ENCODE data around the gene FMN1. TPM values are rescaled to one million over a fixed set of nuclear protein-coding genes. Genes with fewer than 3 reads are reported as not detected.

The FMN1 gene
- total and polyA plus RNA-seq, 7 donors: 0.21 to 20.0 (median 2.5) TPM

GRCh38 chr15:32866454-32867312 lies 327.8 kb downstream of the FMN1 start:
- no peak for ATAC-seq
- Histone ChIP-seq H3K4me1 (no peaks in the 10 kb centered on the region), H3K9me3 (no peaks in the 10 kb centered on the region), H3K27ac (no peak overlapping the region), H3K27me3 (ENCODE audit: insufficient read depth in 3 of 3, low read length in 2 of 3) (no peaks in the 10 kb centered on the region), H3K36me3 (ENCODE audit: insufficient read depth in 1 of 2, low read depth in 1 of 2) (no peaks in the 10 kb centered on the region), H3K4me3 (no peak overlapping the region)
- intact Hi-C loops (cut with DNase I): loop anchor here in 1 of 2 donors (10.0 kb wide), 1 partner anchor 118 kb away; no protein-coding TSS in a partner anchor
- DNase-seq: no peak
- WGBS, 3 donors: 77 to 86% (median 85%) methylated on average over 6 of the region's 6 CpGs
- TF ChIP-seq CTCF (IDR thresholded peaks at IDR 0.05): no peak

GRCh38 chr15:32864841-32865240 lies 329.7 kb downstream of the FMN1 start:
- 87 to 88% (median 87%) methylated on average over 3 of the region's 3 CpGs for WGBS, 3 donors
- no peaks in the 10 kb centered on the region for H3K9me3 ChIP-seq
- no peaks in the 10 kb centered on the region for H3K4me1 ChIP-seq
- no peaks in the 10 kb centered on the region for H3K36me3 ChIP-seq (ENCODE audit: insufficient read depth in 1 of 2, low read depth in 1 of 2)
- no peak overlapping the region for H3K4me3 ChIP-seq
- H3K27ac ChIP-seq: no peak overlapping the region
- no peaks in the 10 kb centered on the region for H3K27me3 ChIP-seq (ENCODE audit: insufficient read depth in 3 of 3, low read length in 2 of 3)
- no peak for ATAC-seq
- intact Hi-C loops (cut with DNase I): loop anchor here in 1 of 2 donors (10.0 kb wide), 1 partner anchor 120 kb away; no protein-coding TSS in a partner anchor
- no peak for TF ChIP-seq CTCF (IDR thresholded peaks at IDR 0.05)
- no peak for DNase-seq

- ATAC-seq: no peak
- 93 to 96% (median 96%) methylated on average over 1 of the region's 1 CpG for WGBS, 3 donors
Observed at GRCh38 chr15:32864051-32864450, 330.5 kb downstream of the FMN1 start.

GRCh38 chr15:32861761-32862160 lies 332.8 kb downstream of the FMN1 start:
- intact Hi-C loops (cut with DNase I): loop anchor here in 1 of 2 donors (10.0 kb wide), 1 partner anchor 123 kb away; no protein-coding TSS in a partner anchor
- Histone ChIP-seq H3K27me3 (ENCODE audit: insufficient read depth in 3 of 3, low read length in 2 of 3) (no peaks in the 10 kb centered on the region), H3K4me1 (no peaks in the 10 kb centered on the region), H3K36me3 (ENCODE audit: insufficient read depth in 1 of 2, low read depth in 1 of 2) (no peaks in the 10 kb centered on the region), H3K4me3 (peak overlapping the region; percentile 20), H3K9me3 (no peaks in the 10 kb centered on the region), H3K27ac (no peak overlapping the region)
- no peak for TF ChIP-seq CTCF (IDR thresholded peaks at IDR 0.05)
- ATAC-seq: peak in 3 of 4 donors; percentile 33 to 62 (median 36)
- WGBS, 3 donors: 9 to 17% (median 14%) methylated on average over 14 of the region's 14 CpGs
- DNase-seq: peak; percentile 22 to 58

More at GRCh38 chr15:32864051-32864450, 330.5 kb downstream of the FMN1 start:
- no peak for DNase-seq
- H3K36me3 ChIP-seq (ENCODE audit: insufficient read depth in 1 of 2, low read depth in 1 of 2): no peaks in the 10 kb centered on the region
- H3K9me3 ChIP-seq: no peaks in the 10 kb centered on the region
- no peaks in the 10 kb centered on the region for H3K4me1 ChIP-seq
- intact Hi-C loops (cut with DNase I): loop anchor here in 1 of 2 donors (10.0 kb wide), 1 partner anchor 121 kb away; no protein-coding TSS in a partner anchor
- TF ChIP-seq CTCF (IDR thresholded peaks at IDR 0.05): no peak
- H3K4me3 ChIP-seq: no peak overlapping the region
- no peak overlapping the region for H3K27ac ChIP-seq
- H3K27me3 ChIP-seq (ENCODE audit: insufficient read depth in 3 of 3, low read length in 2 of 3): no peaks in the 10 kb centered on the region

Measured in psoas muscle (tissue), 8 donors.